Heart left ventricle (tissue), 16 donors: Measurements from ENCODE around the gene TOP3B. TPM values are rescaled to one million over a fixed set of nuclear protein-coding genes. Genes with fewer than 3 reads are reported as not detected.

Experiments used
- ATAC-seq, 4 donors: fragments of 200-7000 bp; cut with Tn5 transposase; one replicate each; pipeline ENCODE4 v1.9.1; 2020 to 2022; ENCODE audit warnings: moderate library complexity in 4 of 4, mild to moderate bottlenecking in 3 of 4, moderate number of reproducible peaks in 1 of 4
- DNase-seq, 5 donors: peaks; one replicate each; pipeline ENCODE4 v3.0.0-alpha.2; 2020
- H3K27ac ChIP-seq, 12 donors: fragments of 200-600 bp; sonication (generic) in 4 of 12; one replicate each; pipeline versions ENCODE4 v1.5.0 to v1.8.0; 2016 to 2022; ENCODE audit warnings: mild to moderate bottlenecking in 2 of 12
- H3K27me3 ChIP-seq, 9 donors: fragments of 200-600 bp; sonication (generic) in 2 of 9; one replicate each; pipeline versions ENCODE4 v1.5.1 to v1.8.0; 2016 to 2022; ENCODE audit warnings: mild to moderate bottlenecking in 3 of 9
- H3K36me3 ChIP-seq, 9 donors: fragments of 200-600 bp; sonication (generic) in 2 of 9; one replicate each; pipeline versions ENCODE4 v1.5.0 to v1.8.0; 2018 to 2022; ENCODE audit warnings: mild to moderate bottlenecking in 2 of 9
- H3K4me1 ChIP-seq, 12 donors: fragments of 200-600 bp; sonication (generic) in 4 of 12; one replicate each; pipeline versions ENCODE4 v1.5.0 to v1.8.0; 2016 to 2022; ENCODE audit warnings: mild to moderate bottlenecking in 3 of 12
- H3K4me3 ChIP-seq, 12 donors: fragments of 200-600 bp; sonication (generic) in 4 of 12; one replicate each; pipeline versions ENCODE4 v1.5.0 to v1.8.0; 2017 to 2022; ENCODE audit warnings: mild to moderate bottlenecking in 9 of 12, moderate library complexity in 4 of 12
- H3K9me3 ChIP-seq, 12 donors: fragments of 200-600 bp; sonication (generic) in 4 of 12; one replicate each; pipeline versions ENCODE4 v1.5.0 to v1.8.0; 2016 to 2022; ENCODE audit warnings: mild to moderate bottlenecking in 1 of 12
- POLR2A ChIP-seq, 2 donors: fragments of 450-650 bp; IDR thresholded peaks; one replicate each; pipeline ENCODE4 v1.6.1; 2017; ENCODE audit warnings: antibody characterized with exemption in 2 of 2, mild to moderate bottlenecking in 2 of 2, moderate library complexity in 2 of 2
- WGBS, 4 donors: extraction: QIAGEN DNeasy Blood & Tissue Kit in 2 of 4; methylation state at CpG; one replicate each; pipeline versions ENCODE4 v1.1.5 to v1.1.7; 2013 to 2018; 5-methylcytosine and 5-hydroxymethylcytosine counted together
- intact Hi-C, 10 donors: fragments of 100-400 bp; cut with DNase I; formaldehyde crosslinking; loops; one replicate each; pipeline versions ENCODE4 v1.11.1 to v1.14.2; 2022
- polyA plus RNA-seq, 2 donors: library from polyadenylated mRNA; stranded (reverse); fragments of 200-250 nt; gene quantifications; one replicate each; pipeline ENCODE4 v1.2.3, GENCODE V29; 2013
- total RNA-seq, 9 donors: library from RNA; depleted of rRNA in 2 of 9; stranded (reverse); fragments of >200 nt in 2 of 9; fragmentation: NEBNext Ultra II Directional in 3 of 9; extraction: Animal tissue kit (Norgen Biotek cat#: 25700) in 3 of 9; gene quantifications; one replicate each; pipeline versions ENCODE4 v1.1.0 to v1.2.4, GENCODE V29; 2016 to 2023
- TF ChIP-seq, protein P1 (sequence below), 12 donors: fragments of 200-600 bp; sonication (generic) in 4 of 12; IDR thresholded peaks; one replicate each; pipeline versions ENCODE4 v1.5.0 to v1.8.0; 2018 to 2022; ENCODE audit warnings: antibody characterized with exemption in 12 of 12, mild to moderate bottlenecking in 5 of 12
- donor health status: ischemic (EF 13 %, LVEDD 7.1; RV severe dilation, severe dysfunction).
- donor health status: healthy with polysubstance abuse.
- donor health status: DM: no; HTN: yes; CAD: no.
- donor health status: DM: no; HTN: no; CAD: no.
- donor health status: ischemic (EF 25% LVEDD 6.9; RV normal size, moderate dysfunction).
- donor health status: ischemic (EF 25% LVEDD 5.7; RV mildly dilated, moderate dysfunction).
- donor health status: healthy.
- donor health status: DM: yes; HTN: yes; CAD: no.
- donor health status: ischemic (EF 35%, LVEDD 5.7; RV mildly dilated, moderate dysfunction).
- donor health status: nonischemic (EF 11% LVEDD 7.7; RV severe dilation, severe dysfunction).
- donor health status: DM: yes; HTN: yes; CAD: no.
- donor health status: PGD.
- donor health status: ischemic (EF 29% LVEDD 5.4; RV normal size, mild dysfunction).
- donor health status: nonischemic (EF 23%, LVEDD 6.1; RV moderate dilation, normal function).

The TOP3B gene
- total and polyA plus RNA-seq, 11 donors: 9.5 to 12.9 (median 11.1) TPM

DNA sequence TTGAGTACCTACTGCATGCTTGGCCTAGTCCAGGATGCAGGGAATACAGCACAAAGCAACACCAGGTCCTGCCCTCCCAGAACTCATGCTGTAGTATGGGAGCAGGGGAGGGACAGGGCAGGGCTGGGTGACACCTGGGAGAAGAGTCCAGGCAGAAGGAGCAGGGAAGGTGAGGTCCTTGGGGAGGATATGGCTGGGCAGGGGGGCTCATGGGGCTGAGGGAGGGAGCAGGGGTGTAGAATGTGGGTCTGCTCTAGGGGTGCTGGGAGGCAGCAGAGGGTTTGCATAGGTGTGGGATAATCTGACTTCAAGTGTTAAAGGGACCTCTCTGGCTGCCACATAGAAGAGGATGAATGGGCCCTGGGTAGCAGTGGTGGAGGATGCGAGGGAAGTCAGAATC, 4.8 kb downstream of the TOP3B start:
- WGBS, 4 donors: 95 to 100% (median 97%) methylated on average over 1 of the region's 1 CpG
- intact Hi-C loops: no loop called here
- TF ChIP-seq, protein P1, sequence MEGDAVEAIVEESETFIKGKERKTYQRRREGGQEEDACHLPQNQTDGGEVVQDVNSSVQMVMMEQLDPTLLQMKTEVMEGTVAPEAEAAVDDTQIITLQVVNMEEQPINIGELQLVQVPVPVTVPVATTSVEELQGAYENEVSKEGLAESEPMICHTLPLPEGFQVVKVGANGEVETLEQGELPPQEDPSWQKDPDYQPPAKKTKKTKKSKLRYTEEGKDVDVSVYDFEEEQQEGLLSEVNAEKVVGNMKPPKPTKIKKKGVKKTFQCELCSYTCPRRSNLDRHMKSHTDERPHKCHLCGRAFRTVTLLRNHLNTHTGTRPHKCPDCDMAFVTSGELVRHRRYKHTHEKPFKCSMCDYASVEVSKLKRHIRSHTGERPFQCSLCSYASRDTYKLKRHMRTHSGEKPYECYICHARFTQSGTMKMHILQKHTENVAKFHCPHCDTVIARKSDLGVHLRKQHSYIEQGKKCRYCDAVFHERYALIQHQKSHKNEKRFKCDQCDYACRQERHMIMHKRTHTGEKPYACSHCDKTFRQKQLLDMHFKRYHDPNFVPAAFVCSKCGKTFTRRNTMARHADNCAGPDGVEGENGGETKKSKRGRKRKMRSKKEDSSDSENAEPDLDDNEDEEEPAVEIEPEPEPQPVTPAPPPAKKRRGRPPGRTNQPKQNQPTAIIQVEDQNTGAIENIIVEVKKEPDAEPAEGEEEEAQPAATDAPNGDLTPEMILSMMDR (IDR thresholded peaks at IDR 0.05): no peak
- no peak for TF ChIP-seq POLR2A (IDR thresholded peaks at IDR 0.05)
- no peak for DNase-seq
- H3K27ac ChIP-seq: no peak overlapping the region
- peaks cover 0 to 20% (median 14%) of the 10 kb centered on the region in 12 donors for H3K4me1 ChIP-seq
- no peaks in the 10 kb centered on the region for H3K27me3 ChIP-seq
- no peaks in the 10 kb centered on the region for H3K9me3 ChIP-seq
- peaks cover 0 to 35% (median 25%) of the 10 kb centered on the region in 9 donors for H3K36me3 ChIP-seq
- ATAC-seq: no peak
- no peak overlapping the region for H3K4me3 ChIP-seq

DNA sequence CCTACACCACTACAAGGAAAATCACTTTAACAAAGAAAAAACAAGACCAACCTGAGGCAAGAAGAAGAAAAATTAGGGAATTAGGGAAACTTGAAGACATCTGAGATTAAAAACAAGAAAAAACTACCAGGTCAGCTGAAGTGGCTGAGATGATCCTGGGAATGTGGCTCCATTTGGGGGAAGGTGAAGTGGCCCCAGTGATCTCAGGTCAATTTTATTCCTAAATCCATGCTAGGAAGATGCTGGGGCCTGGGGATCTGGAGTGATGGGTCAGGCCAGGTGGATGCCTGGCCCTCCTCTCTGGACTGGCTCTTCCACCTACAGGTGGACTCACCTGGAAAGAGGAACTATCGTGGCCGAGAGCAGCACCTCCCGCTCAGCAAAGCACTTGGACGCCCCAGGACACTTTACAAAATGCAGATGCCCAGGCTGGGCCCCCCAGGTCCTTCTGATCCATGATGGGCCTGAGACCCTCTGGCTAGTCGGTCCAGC, 6.7 kb downstream of the TOP3B start:
- DNase-seq (no peak), ATAC-seq (no peak)
- WGBS, 4 donors: 93 to 97% (median 95%) methylated on average over 5 of the region's 5 CpGs
- H3K27me3 ChIP-seq: no peaks in the 10 kb centered on the region
- peaks cover 0 to 55% (median 44%) of the 10 kb centered on the region in 9 donors for H3K36me3 ChIP-seq
- H3K4me1 ChIP-seq: peaks cover 0 to 7% (median under 1%) of the 10 kb centered on the region in 12 donors
- TF ChIP-seq, protein P1 (IDR thresholded peaks at IDR 0.05): no peak
- no peak for TF ChIP-seq POLR2A (IDR thresholded peaks at IDR 0.05)
- intact Hi-C loops: no loop called here
- H3K9me3 ChIP-seq: no peaks in the 10 kb centered on the region
- H3K27ac ChIP-seq: no peak overlapping the region
- no peak overlapping the region for H3K4me3 ChIP-seq

DNA sequence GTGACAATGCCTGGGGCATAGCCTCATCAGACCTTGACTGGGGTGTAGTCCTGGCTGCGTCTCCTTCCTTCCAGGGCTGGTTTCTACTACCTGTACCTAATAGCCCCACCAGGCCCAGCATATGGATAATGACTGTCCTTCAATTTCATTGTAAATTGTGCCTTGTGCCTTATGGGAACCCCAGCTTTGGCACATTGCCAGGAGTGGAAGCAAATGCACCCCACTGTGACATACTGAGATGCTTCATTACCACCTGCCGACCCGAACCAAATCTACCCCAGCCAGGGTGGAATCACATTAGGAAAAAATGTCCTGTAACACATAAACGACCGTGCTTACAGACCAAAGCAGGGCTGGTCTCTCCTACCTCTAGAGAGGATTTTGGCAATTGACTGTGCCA, 7.3 kb downstream of the TOP3B start:
- no peak for ATAC-seq
- no peak for DNase-seq
- WGBS, 4 donors: 92 to 95% (median 93%) methylated on average over 5 of the region's 5 CpGs
- H3K36me3 ChIP-seq: peaks cover 0 to 61% (median 50%) of the 10 kb centered on the region in 9 donors
- TF ChIP-seq, protein P1 (IDR thresholded peaks at IDR 0.05): no peak
- no peak for TF ChIP-seq POLR2A (IDR thresholded peaks at IDR 0.05)
- no peak overlapping the region for H3K4me3 ChIP-seq
- intact Hi-C loops: no loop called here
- H3K4me1 ChIP-seq: peaks cover 0 to 1% (median 0%) of the 10 kb centered on the region in 12 donors
- H3K27me3 ChIP-seq: no peaks in the 10 kb centered on the region
- no peaks in the 10 kb centered on the region for H3K9me3 ChIP-seq
- H3K27ac ChIP-seq: no peak overlapping the region

DNA sequence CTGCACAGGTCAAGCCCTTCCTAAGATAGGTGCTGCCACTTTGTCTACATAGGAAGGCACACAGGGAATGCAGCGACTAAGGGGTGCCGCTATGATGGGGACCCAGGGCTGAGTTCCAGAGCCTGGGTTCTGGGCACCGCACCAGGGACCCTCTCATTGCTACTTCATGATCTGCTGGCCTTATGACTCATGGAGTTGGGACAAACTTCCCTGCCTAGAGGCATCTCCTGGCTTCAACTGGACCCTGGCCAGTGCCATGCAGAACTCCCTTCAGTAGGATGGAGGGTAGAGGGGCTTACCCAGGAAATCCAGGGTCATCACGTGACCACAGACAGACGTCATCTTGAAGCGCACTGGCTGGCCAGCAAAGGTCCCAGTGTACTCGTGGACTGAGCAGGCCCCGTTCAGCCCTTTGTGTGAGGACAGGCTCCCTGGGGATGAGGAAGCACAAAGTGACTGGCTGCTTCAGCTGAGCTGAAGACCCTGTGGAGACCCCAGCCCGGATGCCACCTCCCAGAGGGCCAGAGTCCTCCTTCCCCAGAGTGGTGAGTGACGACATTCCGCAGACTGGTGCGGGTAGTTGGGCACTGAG, 8.4 kb downstream of the TOP3B start:
- no peak overlapping the region for H3K4me3 ChIP-seq
- DNase-seq (no peak), ATAC-seq (no peak)
- H3K27me3 ChIP-seq: no peaks in the 10 kb centered on the region
- peaks cover 0 to 71% (median 62%) of the 10 kb centered on the region in 9 donors for H3K36me3 ChIP-seq
- no peak overlapping the region for H3K27ac ChIP-seq
- no peaks in the 10 kb centered on the region for H3K4me1 ChIP-seq
- intact Hi-C loops: no loop called here
- TF ChIP-seq, protein P1 (IDR thresholded peaks at IDR 0.05): no peak
- TF ChIP-seq POLR2A (IDR thresholded peaks at IDR 0.05): no peak
- no peaks in the 10 kb centered on the region for H3K9me3 ChIP-seq
- 91 to 94% (median 93%) methylated on average over 6 to 12 of the region's 12 CpGs for WGBS, 4 donors
